HepG2 (cell line): ENCODE data around the gene TTF2. TPM values are rescaled to one million over a fixed set of nuclear protein-coding genes. Genes with fewer than 3 reads are reported as not detected.
A peak's percentile ranks its signal among the peaks of the same experiment; 100 is the strongest.

ENCODE experiments used
- ATF1 ChIP-seq: IDR thresholded peaks from 2 replicates; pipeline ENCODE4 v1.6.1; 2016; ENCODE audit warnings: mild to moderate bottlenecking, control low read depth
- CREM ChIP-seq, 2 experiments: sonication (generic) in 1 of 2; formaldehyde crosslinking in 1 of 2; IDR thresholded peaks; 2 replicates each; pipeline versions ENCODE4 v1.4.0 to v1.6.1; 2016 to 2020; ENCODE audit warnings: antibody characterized with exemption in 1 of 2, mild to moderate bottlenecking in 1 of 2, missing genetic modification reagents in 1 of 2
- KLF15 ChIP-seq: sonication (generic); formaldehyde crosslinking; IDR thresholded peaks from 2 replicates; pipeline ENCODE4 v1.8.1; 2023; ENCODE audit warnings: borderline replicate concordance, mild to moderate bottlenecking, inconsistent platforms, missing genetic modification reagents, mixed read lengths
- POGZ ChIP-seq: sonication (generic); formaldehyde crosslinking; IDR thresholded peaks from 2 replicates; pipeline ENCODE4 v1.4.0; 2020; ENCODE audit warnings: mild to moderate bottlenecking, missing genetic modification reagents
- RARA ChIP-seq: IDR thresholded peaks from 2 replicates; pipeline ENCODE4 v1.6.1; 2016; ENCODE audit warnings: missing genetic modification reagents, missing compliant biosample characterization
- SRSF1 ChIP-seq: fragments of 200-400 bp; formaldehyde crosslinking; optimal IDR thresholded peaks from 2 replicates; pipeline ENCODE3; 2017; ENCODE audit warnings: mild to moderate bottlenecking, low read depth, low read length, moderate library complexity
- TCF12 ChIP-seq, 2 experiments: fragments of 450-650 bp in 1 of 2; sonication (generic) in 1 of 2; formaldehyde crosslinking in 1 of 2; IDR thresholded peaks; 2 replicates each; pipeline versions ENCODE4 v1.6.1 to v1.8.0; 2017 to 2022; ENCODE audit warnings: antibody characterized with exemption in 1 of 2, mild to moderate bottlenecking in 1 of 2, missing genetic modification reagents in 1 of 2, moderate library complexity in 1 of 2
- TMF1 ChIP-seq: sonication (generic); formaldehyde crosslinking; IDR thresholded peaks from 2 replicates; pipeline ENCODE4 v1.8.1; 2022; ENCODE audit warnings: low read depth, missing genetic modification reagents
- TOPORS ChIP-seq: sonication (generic); formaldehyde crosslinking; IDR thresholded peaks from 2 replicates; pipeline ENCODE4 v1.8.0; 2023; ENCODE audit warnings: mild to moderate bottlenecking, missing genetic modification reagents
- ZBTB21 ChIP-seq: sonication (generic); formaldehyde crosslinking; IDR thresholded peaks from 2 replicates; pipeline ENCODE4 v1.4.0; 2020; ENCODE audit warnings: missing genetic modification reagents
- ZNF256 ChIP-seq: sonication (generic); formaldehyde crosslinking; conservative IDR thresholded peaks from 2 replicates; pipeline ENCODE4 v1.4.0; 2020; ENCODE audit warnings: missing genetic modification reagents
- ZNF343 ChIP-seq: sonication (generic); formaldehyde crosslinking; IDR thresholded peaks from 2 replicates; pipeline ENCODE4 v1.4.0; 2020; ENCODE audit warnings: mild to moderate bottlenecking, missing genetic modification reagents
- ZNF350 ChIP-seq: sonication (generic); formaldehyde crosslinking; IDR thresholded peaks from 2 replicates; pipeline ENCODE4 v1.4.0; 2020; ENCODE audit warnings: mild to moderate bottlenecking, low read depth, missing genetic modification reagents, borderline replicate concordance
- ZNF883 ChIP-seq: sonication (generic); formaldehyde crosslinking; IDR thresholded peaks from 2 replicates; pipeline ENCODE4 v1.5.1; 2020; ENCODE audit warnings: mild to moderate bottlenecking, missing genetic modification reagents; ENCODE audit errors: not compliant biosample characterization
- ZSCAN20 ChIP-seq: sonication (generic); formaldehyde crosslinking; IDR thresholded peaks from 2 replicates; pipeline ENCODE4 v1.4.0; 2020; ENCODE audit warnings: missing genetic modification reagents, mild to moderate bottlenecking, borderline replicate concordance
- ZSCAN29 ChIP-seq: sonication (generic); formaldehyde crosslinking; conservative IDR thresholded peaks from 2 replicates; pipeline ENCODE4 v1.4.0; 2020; ENCODE audit warnings: mild to moderate bottlenecking, missing genetic modification reagents
- polyA plus RNA-seq, 8 experiments: library from polyadenylated mRNA; depleted of rRNA in 3 of 8; stranded (reverse) in 7 of 8; unstranded in 1 of 8; fragments of >200 nt; fragmentation: Illumina TruSeq in 4 of 8; extraction: Trizol in 4 of 8; gene quantifications; 2 replicates each; pipeline versions ENCODE4 v1.2.1 to v1.2.3, GENCODE V29; 2011 to 2016; ENCODE audit warnings: low read depth in 4 of 8, missing spikeins in 1 of 8, mixed read lengths in 1 of 8; ENCODE audit not compliant: insufficient read depth in 1 of 8
- total RNA-seq, 5 experiments: library from RNA; depleted of rRNA; stranded (reverse); fragments of >200 nt; fragmentation: Illumina TruSeq; extraction: Trizol; gene quantifications; 2 replicates each; pipeline ENCODE4 v1.2.3, GENCODE V29; 2016; ENCODE audit warnings: low read depth in 1 of 5
- TF ChIP-seq, protein P1 (sequence below): sonication (generic); formaldehyde crosslinking; IDR thresholded peaks from 2 replicates; pipeline ENCODE4 v1.4.0; 2020; ENCODE audit warnings: mild to moderate bottlenecking, missing genetic modification reagents, borderline replicate concordance
- TF ChIP-seq, protein P2 (sequence below): sonication (generic); formaldehyde crosslinking; IDR thresholded peaks from 2 replicates; pipeline ENCODE4 v1.9.0; 2022; ENCODE audit warnings: missing genetic modification reagents, mild to moderate bottlenecking, borderline replicate concordance
- TF ChIP-seq, protein P3 (sequence below), 2 experiments: fragments of 450-650 bp in 1 of 2; sonication (generic) in 1 of 2; formaldehyde crosslinking; IDR thresholded peaks; 2 replicates each; pipeline versions ENCODE4 v1.5.0 to v1.8.0; 2020 to 2022; ENCODE audit warnings: mild to moderate bottlenecking in 1 of 2, missing genetic modification reagents in 1 of 2
- TF ChIP-seq, protein P4 (sequence below): sonication (generic); formaldehyde crosslinking; IDR thresholded peaks from 2 replicates; pipeline ENCODE4 v1.8.0; 2022; ENCODE audit warnings: mild to moderate bottlenecking, missing genetic modification reagents, moderate library complexity

Gene TTF2
- total and polyA plus RNA-seq, 2 of the 13 experiments (the other 11 are each of a cell fraction or from before 2014, with no cell fraction given), result 12.8 to 48.9 TPM

DNA sequence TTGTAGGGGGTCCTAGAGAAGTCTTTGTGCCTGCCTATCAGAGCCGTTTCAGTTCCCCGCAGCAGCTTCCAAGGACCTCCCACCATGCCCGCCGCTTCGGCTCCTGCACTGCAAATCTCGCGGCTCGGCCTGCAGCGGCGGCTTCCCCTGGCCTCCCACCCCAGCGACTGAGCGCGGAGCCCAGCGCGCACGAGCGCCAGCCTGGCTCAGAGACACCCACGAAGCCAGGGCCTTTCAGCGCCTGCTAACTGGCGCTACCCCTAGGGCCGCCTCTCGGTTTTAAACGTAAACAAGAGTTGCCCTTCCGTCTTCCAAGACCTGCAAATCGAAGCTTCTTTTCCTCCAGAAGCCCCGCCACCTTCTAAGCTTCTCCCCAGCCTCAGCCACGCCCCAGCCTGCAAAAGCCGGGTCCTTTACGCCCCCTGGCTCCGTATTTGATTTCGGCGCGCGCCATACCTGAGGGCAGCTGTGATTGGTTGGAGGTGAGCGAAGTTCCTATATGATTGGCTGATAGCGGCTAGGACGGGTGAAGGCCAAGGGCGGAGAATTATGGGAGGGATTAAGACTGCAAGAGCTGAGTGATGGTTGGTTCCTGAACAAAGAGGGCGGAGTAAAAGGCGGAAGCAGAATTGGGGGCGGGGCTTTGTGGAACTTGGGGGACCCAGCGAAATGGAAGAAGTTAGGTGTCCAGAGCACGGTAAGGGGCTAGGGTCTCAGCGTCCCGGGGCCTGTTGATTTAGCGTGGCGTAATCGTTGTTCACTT, at the start of gene TTF2 (continued):
- TF ChIP-seq, protein P1, sequence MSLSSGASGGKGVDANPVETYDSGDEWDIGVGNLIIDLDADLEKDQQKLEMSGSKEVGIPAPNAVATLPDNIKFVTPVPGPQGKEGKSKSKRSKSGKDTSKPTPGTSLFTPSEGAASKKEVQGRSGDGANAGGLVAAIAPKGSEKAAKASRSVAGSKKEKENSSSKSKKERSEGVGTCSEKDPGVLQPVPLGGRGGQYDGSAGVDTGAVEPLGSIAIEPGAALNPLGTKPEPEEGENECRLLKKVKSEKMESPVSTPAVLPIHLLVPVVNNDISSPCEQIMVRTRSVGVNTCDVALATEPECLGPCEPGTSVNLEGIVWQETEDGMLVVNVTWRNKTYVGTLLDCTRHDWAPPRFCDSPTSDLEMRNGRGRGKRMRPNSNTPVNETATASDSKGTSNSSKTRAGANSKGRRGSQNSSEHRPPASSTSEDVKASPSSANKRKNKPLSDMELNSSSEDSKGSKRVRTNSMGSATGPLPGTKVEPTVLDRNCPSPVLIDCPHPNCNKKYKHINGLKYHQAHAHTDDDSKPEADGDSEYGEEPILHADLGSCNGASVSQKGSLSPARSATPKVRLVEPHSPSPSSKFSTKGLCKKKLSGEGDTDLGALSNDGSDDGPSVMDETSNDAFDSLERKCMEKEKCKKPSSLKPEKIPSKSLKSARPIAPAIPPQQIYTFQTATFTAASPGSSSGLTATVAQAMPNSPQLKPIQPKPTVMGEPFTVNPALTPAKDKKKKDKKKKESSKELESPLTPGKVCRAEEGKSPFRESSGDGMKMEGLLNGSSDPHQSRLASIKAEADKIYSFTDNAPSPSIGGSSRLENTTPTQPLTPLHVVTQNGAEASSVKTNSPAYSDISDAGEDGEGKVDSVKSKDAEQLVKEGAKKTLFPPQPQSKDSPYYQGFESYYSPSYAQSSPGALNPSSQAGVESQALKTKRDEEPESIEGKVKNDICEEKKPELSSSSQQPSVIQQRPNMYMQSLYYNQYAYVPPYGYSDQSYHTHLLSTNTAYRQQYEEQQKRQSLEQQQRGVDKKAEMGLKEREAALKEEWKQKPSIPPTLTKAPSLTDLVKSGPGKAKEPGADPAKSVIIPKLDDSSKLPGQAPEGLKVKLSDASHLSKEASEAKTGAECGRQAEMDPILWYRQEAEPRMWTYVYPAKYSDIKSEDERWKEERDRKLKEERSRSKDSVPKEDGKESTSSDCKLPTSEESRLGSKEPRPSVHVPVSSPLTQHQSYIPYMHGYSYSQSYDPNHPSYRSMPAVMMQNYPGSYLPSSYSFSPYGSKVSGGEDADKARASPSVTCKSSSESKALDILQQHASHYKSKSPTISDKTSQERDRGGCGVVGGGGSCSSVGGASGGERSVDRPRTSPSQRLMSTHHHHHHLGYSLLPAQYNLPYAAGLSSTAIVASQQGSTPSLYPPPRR (CRISPR knock-in tag), result no peak; the same call in 1 of the 2 replicates
- TF ChIP-seq, protein P2, sequence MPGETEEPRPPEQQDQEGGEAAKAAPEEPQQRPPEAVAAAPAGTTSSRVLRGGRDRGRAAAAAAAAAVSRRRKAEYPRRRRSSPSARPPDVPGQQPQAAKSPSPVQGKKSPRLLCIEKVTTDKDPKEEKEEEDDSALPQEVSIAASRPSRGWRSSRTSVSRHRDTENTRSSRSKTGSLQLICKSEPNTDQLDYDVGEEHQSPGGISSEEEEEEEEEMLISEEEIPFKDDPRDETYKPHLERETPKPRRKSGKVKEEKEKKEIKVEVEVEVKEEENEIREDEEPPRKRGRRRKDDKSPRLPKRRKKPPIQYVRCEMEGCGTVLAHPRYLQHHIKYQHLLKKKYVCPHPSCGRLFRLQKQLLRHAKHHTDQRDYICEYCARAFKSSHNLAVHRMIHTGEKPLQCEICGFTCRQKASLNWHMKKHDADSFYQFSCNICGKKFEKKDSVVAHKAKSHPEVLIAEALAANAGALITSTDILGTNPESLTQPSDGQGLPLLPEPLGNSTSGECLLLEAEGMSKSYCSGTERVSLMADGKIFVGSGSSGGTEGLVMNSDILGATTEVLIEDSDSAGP (CRISPR knock-in tag), result no peak; the same call in 1 of the 2 replicates
- TF ChIP-seq, protein P3, sequence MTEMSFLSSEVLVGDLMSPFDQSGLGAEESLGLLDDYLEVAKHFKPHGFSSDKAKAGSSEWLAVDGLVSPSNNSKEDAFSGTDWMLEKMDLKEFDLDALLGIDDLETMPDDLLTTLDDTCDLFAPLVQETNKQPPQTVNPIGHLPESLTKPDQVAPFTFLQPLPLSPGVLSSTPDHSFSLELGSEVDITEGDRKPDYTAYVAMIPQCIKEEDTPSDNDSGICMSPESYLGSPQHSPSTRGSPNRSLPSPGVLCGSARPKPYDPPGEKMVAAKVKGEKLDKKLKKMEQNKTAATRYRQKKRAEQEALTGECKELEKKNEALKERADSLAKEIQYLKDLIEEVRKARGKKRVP (CRISPR knock-in tag; IDR thresholded peaks at IDR 0.05), result 0 out of 4 replicates have a peak, but pooled peaks of 1 of the 2 experiments have one; percentile 22
- TF ChIP-seq ZSCAN20 (CRISPR knock-in tag), result no peak
- TF ChIP-seq TOPORS (CRISPR knock-in tag), result no peak
- TF ChIP-seq POGZ (CRISPR knock-in tag), result peak; percentile 49
- no peak for TF ChIP-seq ZNF350 (CRISPR knock-in tag)
- no peak for TF ChIP-seq TMF1
- TF ChIP-seq ZNF883 (CRISPR knock-in tag), result no peak
- no peak for TF ChIP-seq ZNF343 (CRISPR knock-in tag)
- TF ChIP-seq RARA (CRISPR knock-in tag), result no peak
- TF ChIP-seq ZSCAN29 (CRISPR knock-in tag), result no peak
- peak; percentile 61 for TF ChIP-seq ATF1 (CRISPR knock-in tag)
- no peak for TF ChIP-seq ZBTB21
- TF ChIP-seq TCF12 (IDR thresholded peaks at IDR 0.05), result no peak
- TF ChIP-seq TCF12 (CRISPR knock-in tag; IDR thresholded peaks at IDR 0.05), result no peak
- peak; percentile 48 for TF ChIP-seq CREM (IDR thresholded peaks at IDR 0.05)
- no peak for TF ChIP-seq CREM (CRISPR knock-in tag; IDR thresholded peaks at IDR 0.05)
- TF ChIP-seq, protein P4, sequence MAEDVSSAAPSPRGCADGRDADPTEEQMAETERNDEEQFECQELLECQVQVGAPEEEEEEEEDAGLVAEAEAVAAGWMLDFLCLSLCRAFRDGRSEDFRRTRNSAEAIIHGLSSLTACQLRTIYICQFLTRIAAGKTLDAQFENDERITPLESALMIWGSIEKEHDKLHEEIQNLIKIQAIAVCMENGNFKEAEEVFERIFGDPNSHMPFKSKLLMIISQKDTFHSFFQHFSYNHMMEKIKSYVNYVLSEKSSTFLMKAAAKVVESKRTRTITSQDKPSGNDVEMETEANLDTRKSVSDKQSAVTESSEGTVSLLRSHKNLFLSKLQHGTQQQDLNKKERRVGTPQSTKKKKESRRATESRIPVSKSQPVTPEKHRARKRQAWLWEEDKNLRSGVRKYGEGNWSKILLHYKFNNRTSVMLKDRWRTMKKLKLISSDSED (CRISPR knock-in tag), result no peak
- TF ChIP-seq KLF15 (CRISPR knock-in tag), result no peak
- TF ChIP-seq ZNF256 (CRISPR knock-in tag), result no peak
- peak; percentile 37 for TF ChIP-seq SRSF1
